DOHH2 (cell line): ENCODE data around the gene TMCO1.

Experiments
- H3F3A ChIP-seq: fragments of 200-600 bp; sonication (generic), shearing (Covaris generic); 2 replicates; pipeline ENCODE4 v1.6.0; 2016; ENCODE audit warnings: antibody characterized with exemption, mild to moderate bottlenecking; ENCODE audit not compliant: control insufficient read depth, insufficient read depth
- H3K27ac ChIP-seq: fragments of 200-600 bp; sonication (generic); 2 replicates; pipeline ENCODE4 v1.5.1; 2014; ENCODE audit warnings: low read depth, mild to moderate bottlenecking, low read length, moderate library complexity
- H3K27me3 ChIP-seq: fragments of 200-600 bp; sonication (generic); 2 replicates; pipeline ENCODE4 v1.6.1; 2014; ENCODE audit warnings: mild to moderate bottlenecking, low read length, mixed read lengths; ENCODE audit not compliant: control insufficient read depth
- H3K36me3 ChIP-seq: fragments of 200-600 bp; sonication (generic); 2 replicates; pipeline ENCODE4 v1.6.1; 2014; ENCODE audit warnings: mild to moderate bottlenecking, low read length, moderate library complexity, mixed read lengths; ENCODE audit not compliant: control insufficient read depth
- H3K4me1 ChIP-seq: fragments of 200-600 bp; sonication (generic); 2 replicates; pipeline ENCODE4 v1.6.1; 2014; ENCODE audit warnings: mild to moderate bottlenecking, low read length, mixed read lengths; ENCODE audit not compliant: control insufficient read depth
- H3K4me2 ChIP-seq: fragments of 200-600 bp; sonication (generic); 2 replicates; pipeline ENCODE4 v1.6.0; 2014; ENCODE audit warnings: mild to moderate bottlenecking, low read length, moderate library complexity
- H3K4me3 ChIP-seq: fragments of 200-600 bp; sonication (generic); 2 replicates; pipeline ENCODE4 v1.5.1; 2014; ENCODE audit warnings: mild to moderate bottlenecking, low read length, mixed read lengths
- H3K79me2 ChIP-seq: fragments of 200-600 bp; sonication (generic); 2 replicates; pipeline ENCODE4 v1.6.1; 2014; ENCODE audit warnings: mild to moderate bottlenecking, low read length, mixed read lengths; ENCODE audit not compliant: control insufficient read depth
- H3K9me2 ChIP-seq: fragments of 200-600 bp; sonication (generic); replicated peaks from 2 replicates; pipeline ENCODE4 v1.6.1; 2014; ENCODE audit warnings: mild to moderate bottlenecking, low read length, mixed read lengths; ENCODE audit not compliant: control insufficient read depth
- H3K9me3 ChIP-seq: fragments of 200-600 bp; sonication (generic); 2 replicates; pipeline ENCODE4 v1.6.1; 2014; ENCODE audit warnings: antibody characterized with exemption, low read length, mixed read lengths; ENCODE audit not compliant: control insufficient read depth, insufficient read depth
- H4K20me1 ChIP-seq: fragments of 200-600 bp; sonication (generic); 2 replicates; pipeline ENCODE4 v1.6.0; 2014; ENCODE audit warnings: low read depth, mild to moderate bottlenecking, antibody characterized with exemption, low read length, moderate library complexity; ENCODE audit not compliant: control insufficient read depth, insufficient read depth
- CTCF ChIP-seq: fragments of 200-600 bp; sonication (generic); IDR thresholded peaks from one replicate; pipeline ENCODE4 v1.5.1; 2014; ENCODE audit warnings: antibody characterized with exemption, mild to moderate bottlenecking, low read depth, low read length; ENCODE audit not compliant: poor library complexity, severe bottlenecking
- EZH2phosphoT487 ChIP-seq: fragments of 200-600 bp; sonication (generic); IDR thresholded peaks from 2 replicates; pipeline ENCODE4 v1.6.1; 2017; ENCODE audit warnings: borderline replicate concordance, mild to moderate bottlenecking, antibody characterized with exemption, low read length, moderate library complexity, mixed read lengths

The TMCO1 gene

GRCh38 chr1:165755393-165756010 is 13.2 kb downstream of the TMCO1 start:
- H3F3A ChIP-seq: peaks cover 13% of the 10 kb centered on the region

GRCh38 chr1:165753934-165754333 is 14.7 kb downstream of the TMCO1 start:
- H3K27me3 ChIP-seq: no peaks in the 10 kb centered on the region
- H3K9me3 ChIP-seq: no peaks in the 10 kb centered on the region
- H3K4me1 ChIP-seq: peaks cover 27% of the 10 kb centered on the region
- H3F3A ChIP-seq: peaks cover 13% of the 10 kb centered on the region
- peaks cover 46% of the 10 kb centered on the region for H3K36me3 ChIP-seq
- H3K4me2 ChIP-seq: peak overlapping the region; percentile 49
- peak overlapping the region; percentile 23; the same call in 1 of the 2 replicates for H3K4me3 ChIP-seq
- peaks cover 14% of the 10 kb centered on the region; the same call in 1 of the 2 replicates for H4K20me1 ChIP-seq
- H3K27ac ChIP-seq: peak overlapping the region; percentile 62
- no peak for TF ChIP-seq EZH2phosphoT487
- no peaks in the 10 kb centered on the region for H3K9me2 ChIP-seq
- H3K79me2 ChIP-seq: peaks cover 5% of the 10 kb centered on the region

More at GRCh38 chr1:165755393-165756010, 13.2 kb downstream of the TMCO1 start:
- Histone ChIP-seq H3K27me3 (no peaks in the 10 kb centered on the region), H3K79me2 (peaks cover 5% of the 10 kb centered on the region), H3K36me3 (peaks cover 51% of the 10 kb centered on the region), H3K4me1 (peaks cover 27% of the 10 kb centered on the region), H4K20me1 (peaks cover 14% of the 10 kb centered on the region; the same call in 1 of the 2 replicates), H3K4me2 (no peak overlapping the region), H3K27ac (no peak overlapping the region), H3K4me3 (no peak overlapping the region), H3K9me3 (no peaks in the 10 kb centered on the region), H3K9me2 (no peaks in the 10 kb centered on the region)
- TF ChIP-seq EZH2phosphoT487: no peak
- TF ChIP-seq CTCF: no peak

GRCh38 chr1:165748550-165748949 is 20.1 kb downstream of the TMCO1 start:
- Histone ChIP-seq H3K36me3 (peaks cover 20% of the 10 kb centered on the region), H3K4me3 (no peak overlapping the region), H3K4me1 (peaks cover 5% of the 10 kb centered on the region)

More at GRCh38 chr1:165748550-165748949, 20.1 kb downstream of the TMCO1 start:
- H4K20me1 ChIP-seq: peaks cover 4% of the 10 kb centered on the region; the same call in 1 of the 2 replicates
- no peak for TF ChIP-seq CTCF
- TF ChIP-seq EZH2phosphoT487: no peak
- H3K27me3 ChIP-seq: no peaks in the 10 kb centered on the region
- H3K9me2 ChIP-seq: no peaks in the 10 kb centered on the region
- H3F3A ChIP-seq: peaks cover 2% of the 10 kb centered on the region
- no peak overlapping the region for H3K27ac ChIP-seq
- no peak overlapping the region for H3K4me2 ChIP-seq
- H3K79me2 ChIP-seq: no peaks in the 10 kb centered on the region
- no peaks in the 10 kb centered on the region for H3K9me3 ChIP-seq
